CD4-positive, alpha-beta T cell treated with Interleukin-21 for 1 hour (primary cell): ENCODE data around the gene SERGEF.

Experiments used
- DNase-seq: peaks from one replicate; pipeline ENCODE4 v3.0.0-alpha.2; 2020

SERGEF gene

GRCh38 chr11:17744151-17744940 is 268.5 kb downstream of the SERGEF start:
- DNase-seq = no peak

- no peak for DNase-seq
Measured at GRCh38 chr11:17743808-17744119, 269.1 kb downstream of the SERGEF start.

DNA sequence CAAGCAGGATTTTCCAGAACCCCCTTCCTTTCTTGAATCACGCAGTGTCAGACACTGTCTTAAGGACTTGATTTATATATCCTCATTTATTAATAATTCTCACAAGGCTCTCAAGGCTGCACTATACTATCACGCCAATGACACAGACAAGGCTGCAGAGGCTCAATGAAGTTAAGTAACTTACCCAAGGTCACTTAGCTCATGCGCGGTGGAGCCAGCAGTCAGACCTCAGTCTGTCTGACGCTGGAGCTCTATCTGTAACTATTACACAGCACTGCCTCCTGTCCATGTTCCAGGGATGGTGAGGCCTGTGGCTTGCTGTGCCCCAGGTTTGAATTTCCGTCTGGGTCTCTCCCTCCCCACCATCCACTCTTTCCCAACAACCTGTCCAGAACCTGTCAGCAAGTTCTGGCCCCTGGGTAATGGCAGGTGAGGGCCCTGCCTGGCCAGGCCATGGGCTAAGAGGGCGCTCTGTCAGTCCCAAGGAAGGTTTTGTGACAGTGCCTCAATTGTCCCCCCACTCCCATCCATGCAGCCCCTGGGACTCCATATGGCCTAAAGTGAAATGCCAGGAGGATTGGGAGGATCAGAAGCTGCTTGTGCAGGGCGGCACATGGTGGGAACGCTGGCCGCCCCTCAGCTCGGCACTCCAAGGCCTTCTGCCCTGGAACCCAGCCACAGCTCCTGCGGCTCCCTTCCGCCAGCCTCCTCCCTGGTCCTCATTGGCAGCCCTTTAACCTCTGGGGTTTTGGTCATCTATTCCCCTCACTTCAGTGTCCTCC is 269.6 kb downstream of the SERGEF start:
- DNase-seq = no peak

DNA sequence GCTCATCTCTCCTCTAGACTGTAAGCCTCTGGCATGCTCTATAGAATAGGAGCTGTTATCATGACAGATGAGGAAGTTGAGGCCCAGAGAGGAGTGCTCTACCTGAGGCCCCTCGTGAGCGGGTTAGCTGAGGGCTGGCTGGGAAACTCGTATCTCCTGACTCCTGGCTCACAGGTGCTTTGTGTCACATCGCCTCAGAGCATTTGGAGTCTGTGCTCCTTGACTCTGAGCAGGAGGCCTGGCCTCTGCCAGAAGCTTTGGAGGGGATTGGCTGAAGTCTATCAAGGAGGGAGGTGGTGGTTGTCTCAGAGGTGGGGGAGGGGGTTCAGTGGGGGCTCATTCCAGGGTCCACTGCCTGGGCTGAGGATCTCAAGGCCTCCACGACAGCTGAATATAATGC is 270.8 kb downstream of the SERGEF start:
- no peak for DNase-seq

DNA sequence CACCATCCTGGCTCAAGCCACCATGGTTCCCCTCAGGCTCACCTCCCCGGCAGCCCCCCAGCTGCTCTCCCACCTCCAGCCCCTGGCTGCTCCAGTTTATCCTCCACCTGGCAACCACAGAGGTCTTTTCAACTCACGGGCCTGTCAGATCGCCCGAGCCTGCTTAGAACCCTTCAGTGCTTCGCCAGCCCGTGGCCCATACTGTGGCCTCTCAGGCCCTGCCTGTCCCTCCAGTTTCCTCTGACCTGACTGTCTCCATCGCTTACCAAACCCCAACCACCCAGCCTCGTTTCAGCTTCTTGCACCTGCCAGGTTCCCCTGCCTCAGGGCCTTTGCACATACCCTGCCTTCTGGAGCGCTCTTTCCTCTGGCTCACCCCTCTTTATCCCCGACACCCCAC is 271.4 kb downstream of the SERGEF start:
- no peak for DNase-seq

- no peak for DNase-seq
Measured at GRCh38 chr11:17740649-17741235, 272.1 kb downstream of the SERGEF start.

DNA sequence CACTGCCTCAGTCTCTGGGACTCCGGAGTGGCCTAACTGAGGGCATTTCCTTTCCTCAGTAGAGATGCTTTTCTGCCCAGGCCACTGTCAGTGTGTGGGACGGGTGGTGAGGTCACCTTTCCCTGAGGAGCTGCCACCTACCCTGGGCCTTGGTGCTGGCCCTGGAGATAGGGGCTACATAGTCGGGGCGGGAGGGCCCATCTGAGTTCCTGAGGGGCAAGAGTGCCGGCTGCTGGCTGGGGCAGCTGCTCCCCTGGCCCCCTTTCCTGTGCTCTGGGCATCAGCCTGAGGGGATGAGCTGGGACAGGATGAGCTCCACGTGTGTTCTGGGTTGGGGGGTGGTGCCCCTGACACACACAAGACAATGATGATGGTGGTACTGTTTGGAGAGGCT is 272.9 kb downstream of the SERGEF start:
- no peak for DNase-seq

GRCh38 chr11:17738151-17738973 is 274.5 kb downstream of the SERGEF start:
- DNase-seq = no peak
